ENCODE results near the gene CECR2. TPM values are rescaled to one million over a fixed set of nuclear protein-coding genes. Genes with fewer than 3 reads are reported as not detected.

CECR2 gene
- polyA plus RNA-seq, 1 donor from 2014 or later: 2.1 TPM

DNA sequence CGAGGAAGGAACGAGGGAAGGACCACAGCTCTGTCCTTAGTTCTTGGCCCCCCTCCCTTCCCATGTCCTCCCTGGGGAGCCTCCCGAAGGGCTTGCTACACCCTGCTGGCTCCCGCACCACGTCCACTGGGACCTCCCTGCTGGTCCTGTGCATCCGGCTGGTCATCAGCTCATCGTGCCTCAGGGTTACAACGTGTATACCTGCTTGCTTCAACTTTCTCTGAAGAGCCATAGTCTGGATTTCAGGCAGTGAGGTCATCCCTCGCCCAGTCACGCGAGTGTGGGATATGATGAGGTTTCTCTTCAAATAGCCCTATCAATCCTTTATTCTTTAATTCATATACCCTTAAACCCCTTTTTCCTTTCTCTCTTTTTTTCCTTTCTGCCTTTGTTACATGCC is 21.5 kb upstream of the CECR2 start (continued):
- TF ChIP-seq REST (IDR thresholded peaks at IDR 0.05; ENCODE audit: borderline replicate concordance): no peak

DNA sequence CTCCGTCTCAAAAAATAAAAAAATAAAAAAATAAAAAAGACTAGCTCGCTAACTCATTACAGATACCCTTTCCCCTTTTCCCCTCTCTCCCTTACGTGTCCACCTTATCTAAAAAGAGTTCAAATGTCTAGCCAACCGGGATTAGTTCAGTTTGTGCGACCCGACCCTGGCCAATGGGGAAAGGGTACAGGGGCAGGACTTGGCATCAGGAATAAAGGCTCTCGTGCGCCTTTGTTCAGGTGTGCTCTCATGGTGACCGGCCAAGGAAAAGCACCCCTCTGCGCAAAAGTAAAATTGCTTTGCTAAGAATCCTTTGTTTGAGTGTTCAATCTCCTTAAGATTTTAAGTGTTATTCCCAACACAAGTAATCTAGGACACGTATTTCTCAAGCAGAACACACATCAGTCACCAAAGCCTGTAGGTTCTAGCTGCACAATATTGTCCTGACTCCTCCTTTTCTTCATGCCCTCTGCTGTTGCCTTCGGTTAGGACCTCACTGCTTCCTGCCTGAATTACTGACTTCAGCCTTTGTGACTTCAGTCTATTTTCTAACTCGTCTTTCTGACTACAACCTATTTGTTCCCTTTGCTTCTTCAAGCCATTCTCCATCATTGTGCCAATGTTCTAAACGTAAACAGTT is 20.7 kb upstream of the CECR2 start:
- H3K27me3 ChIP-seq (ENCODE audit: insufficient read depth, low read depth, low read length): no peaks in the 10 kb centered on the region
- no peak overlapping the region for H3K4me3 ChIP-seq (ENCODE audit: low read length)
- no peaks in the 10 kb centered on the region for H3F3A ChIP-seq (ENCODE audit: insufficient read depth, low read length, poor library complexity, severe bottlenecking)
- no peaks in the 10 kb centered on the region for H3K36me3 ChIP-seq (ENCODE audit: insufficient read depth, low read length)
- TF ChIP-seq RAD21 (conservative IDR thresholded peaks at IDR 0.05): no peak
- no peak for TF ChIP-seq MXI1 (conservative IDR thresholded peaks at IDR 0.05; ENCODE audit: poor library complexity, severe bottlenecking)
- no peak for TF ChIP-seq REST (IDR thresholded peaks at IDR 0.05; ENCODE audit: borderline replicate concordance)
- no peak for TF ChIP-seq POLR2AphosphoS5 (IDR thresholded peaks at IDR 0.05)
- TF ChIP-seq EP300 (conservative IDR thresholded peaks at IDR 0.05; ENCODE audit: poor library complexity, severe bottlenecking): no peak
- TF ChIP-seq EZH2 (IDR thresholded peaks at IDR 0.05; ENCODE audit: borderline replicate concordance, insufficient read depth, low read length, poor library complexity, severe bottlenecking): no peak
- TF ChIP-seq SMC3 (conservative IDR thresholded peaks at IDR 0.05; ENCODE audit: poor library complexity): no peak
- TF ChIP-seq, protein P1, sequence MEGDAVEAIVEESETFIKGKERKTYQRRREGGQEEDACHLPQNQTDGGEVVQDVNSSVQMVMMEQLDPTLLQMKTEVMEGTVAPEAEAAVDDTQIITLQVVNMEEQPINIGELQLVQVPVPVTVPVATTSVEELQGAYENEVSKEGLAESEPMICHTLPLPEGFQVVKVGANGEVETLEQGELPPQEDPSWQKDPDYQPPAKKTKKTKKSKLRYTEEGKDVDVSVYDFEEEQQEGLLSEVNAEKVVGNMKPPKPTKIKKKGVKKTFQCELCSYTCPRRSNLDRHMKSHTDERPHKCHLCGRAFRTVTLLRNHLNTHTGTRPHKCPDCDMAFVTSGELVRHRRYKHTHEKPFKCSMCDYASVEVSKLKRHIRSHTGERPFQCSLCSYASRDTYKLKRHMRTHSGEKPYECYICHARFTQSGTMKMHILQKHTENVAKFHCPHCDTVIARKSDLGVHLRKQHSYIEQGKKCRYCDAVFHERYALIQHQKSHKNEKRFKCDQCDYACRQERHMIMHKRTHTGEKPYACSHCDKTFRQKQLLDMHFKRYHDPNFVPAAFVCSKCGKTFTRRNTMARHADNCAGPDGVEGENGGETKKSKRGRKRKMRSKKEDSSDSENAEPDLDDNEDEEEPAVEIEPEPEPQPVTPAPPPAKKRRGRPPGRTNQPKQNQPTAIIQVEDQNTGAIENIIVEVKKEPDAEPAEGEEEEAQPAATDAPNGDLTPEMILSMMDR (IDR thresholded peaks at IDR 0.05; ENCODE audit: poor library complexity, severe bottlenecking): no peak
- TF ChIP-seq TAF1 (IDR thresholded peaks at IDR 0.05; ENCODE audit: low read depth): no peak
- no peaks in the 10 kb centered on the region for H3K79me2 ChIP-seq (replicated peaks; ENCODE audit: insufficient read depth, low read length)
- no peak overlapping the region for H3K27ac ChIP-seq (ENCODE audit: low read length)
- no peak overlapping the region for H2AFZ ChIP-seq (ENCODE audit: low read depth, low read length)
- H3K9me2 ChIP-seq (ENCODE audit: insufficient read depth, low read length): no peaks in the 10 kb centered on the region
- H3K9me3 ChIP-seq (ENCODE audit: low read length): no peaks in the 10 kb centered on the region
- H4K20me1 ChIP-seq (ENCODE audit: insufficient read depth): no peaks in the 10 kb centered on the region
- no peak overlapping the region for H3K9ac ChIP-seq (ENCODE audit: low read length)
- no peak overlapping the region for H3K4me2 ChIP-seq (ENCODE audit: low read length)
